Fibroblast of lung (primary cell): Measurements from ENCODE around the gene ATP5MK.

Source experiments
- CTCF ChIP-seq, 2 donors: IDR thresholded peaks in 1 of 2; conservative IDR thresholded peaks in 1 of 2; 1 replicate in 1 of 2; 2 replicates in 1 of 2; pipeline ENCODE4 v1.5.1; 2011 to 2012; ENCODE audit warnings: low read length in 2 of 2, control low read depth in 1 of 2, inconsistent platforms in 1 of 2, low read depth in 1 of 2, mild to moderate bottlenecking in 1 of 2
- EZH2 ChIP-seq: IDR thresholded peaks from 2 replicates; pipeline ENCODE4 v1.5.1; 2012; ENCODE audit warnings: low read length, control low read depth, mild to moderate bottlenecking; ENCODE audit errors: missing control alignments

DNA sequence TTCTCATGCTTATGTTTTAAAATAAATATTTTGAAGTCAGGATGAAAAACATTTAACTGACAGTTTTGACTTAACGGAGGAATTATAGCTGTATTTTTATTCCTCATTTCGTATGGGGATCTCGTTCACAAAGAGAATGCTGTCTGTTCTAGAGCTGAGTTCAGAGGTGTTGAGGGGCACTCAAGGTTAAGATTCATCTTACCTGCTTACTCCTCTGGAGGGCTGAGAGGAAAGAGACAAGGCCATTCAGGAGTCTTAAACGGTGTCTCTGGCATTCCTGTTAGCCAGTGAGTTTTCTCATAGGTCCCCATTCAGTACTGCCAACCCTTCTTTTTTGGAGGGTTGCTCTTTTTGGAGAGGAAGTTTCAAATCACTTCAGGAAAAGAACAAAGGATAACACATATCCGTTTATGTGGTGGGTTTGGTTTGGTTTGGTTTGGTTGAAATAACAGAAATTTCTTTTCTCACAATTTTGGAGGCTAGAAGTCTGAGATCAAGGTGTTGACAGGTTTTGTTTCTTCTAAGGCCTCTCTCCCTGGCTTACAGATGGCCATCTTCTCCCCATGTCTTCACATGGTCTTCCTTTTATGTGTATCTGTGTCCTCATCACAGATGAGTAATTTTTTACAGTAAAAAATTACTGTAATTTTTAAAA, 32.8 kb upstream of the ATP5MK start:
- TF ChIP-seq CTCF (conservative IDR thresholded peaks at IDR 0.05 in 1 of 2, IDR thresholded peaks at IDR 0.05 in 1 of 2; ENCODE audit: low read depth in 1 of 2, low read length in 2 of 2) (no peak), EZH2 (no peak)
